WTC11 (cell line): Measurements from ENCODE around the gene KHDC1.

ENCODE experiments used
- ZNF219 ChIP-seq: sonication (generic); formaldehyde crosslinking; IDR thresholded peaks from 2 replicates; pipeline ENCODE4 v1.8.0; 2023; ENCODE audit warnings: missing genetic modification reagents, mild to moderate bottlenecking, borderline replicate concordance
- TF ChIP-seq, protein P1 (sequence below): fragments of 200-600 bp; IDR thresholded peaks from 2 replicates; pipeline ENCODE4 v1.8.0; 2022; ENCODE audit warnings: antibody characterized with exemption
- TF ChIP-seq, protein P2 (sequence below): sonication (generic); formaldehyde crosslinking; IDR thresholded peaks from 2 replicates; pipeline ENCODE4 v1.8.1; 2023; ENCODE audit warnings: mild to moderate bottlenecking, moderate library complexity, missing genetic modification reagents

DNA sequence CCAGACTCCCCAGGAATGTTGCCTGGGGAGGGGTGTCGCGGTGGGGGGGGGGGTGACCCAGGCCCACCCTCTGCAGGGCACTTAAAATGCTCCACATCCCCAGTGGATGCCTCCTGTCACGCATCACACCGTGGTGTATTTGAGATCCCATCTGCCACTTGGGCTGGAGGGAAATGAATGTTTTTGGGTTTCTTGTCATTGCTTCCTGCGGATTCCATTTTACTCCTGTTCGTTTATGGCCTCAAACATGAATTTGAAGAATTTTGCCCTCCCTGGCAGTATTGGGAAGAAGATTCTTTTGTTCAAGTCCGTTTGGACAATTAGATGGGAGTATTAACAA, 544 bp upstream of the KHDC1 start:
- TF ChIP-seq, protein P1, sequence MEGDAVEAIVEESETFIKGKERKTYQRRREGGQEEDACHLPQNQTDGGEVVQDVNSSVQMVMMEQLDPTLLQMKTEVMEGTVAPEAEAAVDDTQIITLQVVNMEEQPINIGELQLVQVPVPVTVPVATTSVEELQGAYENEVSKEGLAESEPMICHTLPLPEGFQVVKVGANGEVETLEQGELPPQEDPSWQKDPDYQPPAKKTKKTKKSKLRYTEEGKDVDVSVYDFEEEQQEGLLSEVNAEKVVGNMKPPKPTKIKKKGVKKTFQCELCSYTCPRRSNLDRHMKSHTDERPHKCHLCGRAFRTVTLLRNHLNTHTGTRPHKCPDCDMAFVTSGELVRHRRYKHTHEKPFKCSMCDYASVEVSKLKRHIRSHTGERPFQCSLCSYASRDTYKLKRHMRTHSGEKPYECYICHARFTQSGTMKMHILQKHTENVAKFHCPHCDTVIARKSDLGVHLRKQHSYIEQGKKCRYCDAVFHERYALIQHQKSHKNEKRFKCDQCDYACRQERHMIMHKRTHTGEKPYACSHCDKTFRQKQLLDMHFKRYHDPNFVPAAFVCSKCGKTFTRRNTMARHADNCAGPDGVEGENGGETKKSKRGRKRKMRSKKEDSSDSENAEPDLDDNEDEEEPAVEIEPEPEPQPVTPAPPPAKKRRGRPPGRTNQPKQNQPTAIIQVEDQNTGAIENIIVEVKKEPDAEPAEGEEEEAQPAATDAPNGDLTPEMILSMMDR, result no peak
- no peak for TF ChIP-seq ZNF219 (CRISPR knock-in tag)
- TF ChIP-seq, protein P2, sequence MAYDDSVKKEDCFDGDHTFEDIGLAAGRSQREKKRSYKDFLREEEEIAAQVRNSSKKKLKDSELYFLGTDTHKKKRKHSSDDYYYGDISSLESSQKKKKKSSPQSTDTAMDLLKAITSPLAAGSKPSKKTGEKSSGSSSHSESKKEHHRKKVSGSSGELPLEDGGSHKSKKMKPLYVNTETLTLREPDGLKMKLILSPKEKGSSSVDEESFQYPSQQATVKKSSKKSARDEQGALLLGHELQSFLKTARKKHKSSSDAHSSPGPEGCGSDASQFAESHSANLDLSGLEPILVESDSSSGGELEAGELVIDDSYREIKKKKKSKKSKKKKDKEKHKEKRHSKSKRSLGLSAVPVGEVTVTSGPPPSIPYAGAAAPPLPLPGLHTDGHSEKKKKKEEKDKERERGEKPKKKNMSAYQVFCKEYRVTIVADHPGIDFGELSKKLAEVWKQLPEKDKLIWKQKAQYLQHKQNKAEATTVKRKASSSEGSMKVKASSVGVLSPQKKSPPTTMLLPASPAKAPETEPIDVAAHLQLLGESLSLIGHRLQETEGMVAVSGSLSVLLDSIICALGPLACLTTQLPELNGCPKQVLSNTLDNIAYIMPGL (CRISPR knock-in tag), result no peak
